PC-9 (cell line): Measurements from ENCODE around the gene UGGT1.

ENCODE experiments used
- EZH2 ChIP-seq: fragments of 200-600 bp; sonication (generic); IDR thresholded peaks from 2 replicates; pipeline ENCODE4 v1.8.0; 2017; ENCODE audit warnings: antibody characterized with exemption, low read depth
- TF ChIP-seq, protein P1 (sequence below): fragments of 200-600 bp; sonication (generic); conservative IDR thresholded peaks from 2 replicates; pipeline ENCODE4 v1.6.1; 2017; ENCODE audit warnings: mixed run types, antibody characterized with exemption, mild to moderate bottlenecking, moderate library complexity

DNA sequence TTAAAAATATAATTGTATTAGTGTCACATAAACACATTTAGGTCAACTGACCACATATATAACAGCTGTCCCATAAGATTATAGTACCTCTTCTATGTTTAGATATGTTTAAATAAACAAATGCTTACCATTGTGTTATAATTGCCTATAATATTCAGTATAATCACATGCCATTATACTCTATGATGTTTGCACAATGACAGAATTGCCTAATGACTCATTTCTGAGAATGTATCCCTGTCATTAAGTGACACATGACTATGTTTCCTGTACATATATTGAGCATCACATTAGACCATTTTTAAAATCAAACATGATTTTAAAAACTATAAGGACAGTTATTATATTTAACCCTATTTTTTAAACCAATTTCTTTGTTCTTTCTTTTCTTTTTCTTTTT is 137.9 kb downstream of the UGGT1 start:
- TF ChIP-seq EZH2 = no peak
- TF ChIP-seq, protein P1, sequence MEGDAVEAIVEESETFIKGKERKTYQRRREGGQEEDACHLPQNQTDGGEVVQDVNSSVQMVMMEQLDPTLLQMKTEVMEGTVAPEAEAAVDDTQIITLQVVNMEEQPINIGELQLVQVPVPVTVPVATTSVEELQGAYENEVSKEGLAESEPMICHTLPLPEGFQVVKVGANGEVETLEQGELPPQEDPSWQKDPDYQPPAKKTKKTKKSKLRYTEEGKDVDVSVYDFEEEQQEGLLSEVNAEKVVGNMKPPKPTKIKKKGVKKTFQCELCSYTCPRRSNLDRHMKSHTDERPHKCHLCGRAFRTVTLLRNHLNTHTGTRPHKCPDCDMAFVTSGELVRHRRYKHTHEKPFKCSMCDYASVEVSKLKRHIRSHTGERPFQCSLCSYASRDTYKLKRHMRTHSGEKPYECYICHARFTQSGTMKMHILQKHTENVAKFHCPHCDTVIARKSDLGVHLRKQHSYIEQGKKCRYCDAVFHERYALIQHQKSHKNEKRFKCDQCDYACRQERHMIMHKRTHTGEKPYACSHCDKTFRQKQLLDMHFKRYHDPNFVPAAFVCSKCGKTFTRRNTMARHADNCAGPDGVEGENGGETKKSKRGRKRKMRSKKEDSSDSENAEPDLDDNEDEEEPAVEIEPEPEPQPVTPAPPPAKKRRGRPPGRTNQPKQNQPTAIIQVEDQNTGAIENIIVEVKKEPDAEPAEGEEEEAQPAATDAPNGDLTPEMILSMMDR = no peak
